NCI-H2227 treated with DMSO at 0.1 percent for 48 hours (cell line): ENCODE data around the gene NDUFA3.

Experiments used
- DNase-seq: peaks from one replicate; lab custom pipeline; 2025; lab: John Stamatoyannopoulos, UW

The NDUFA3 gene

DNA sequence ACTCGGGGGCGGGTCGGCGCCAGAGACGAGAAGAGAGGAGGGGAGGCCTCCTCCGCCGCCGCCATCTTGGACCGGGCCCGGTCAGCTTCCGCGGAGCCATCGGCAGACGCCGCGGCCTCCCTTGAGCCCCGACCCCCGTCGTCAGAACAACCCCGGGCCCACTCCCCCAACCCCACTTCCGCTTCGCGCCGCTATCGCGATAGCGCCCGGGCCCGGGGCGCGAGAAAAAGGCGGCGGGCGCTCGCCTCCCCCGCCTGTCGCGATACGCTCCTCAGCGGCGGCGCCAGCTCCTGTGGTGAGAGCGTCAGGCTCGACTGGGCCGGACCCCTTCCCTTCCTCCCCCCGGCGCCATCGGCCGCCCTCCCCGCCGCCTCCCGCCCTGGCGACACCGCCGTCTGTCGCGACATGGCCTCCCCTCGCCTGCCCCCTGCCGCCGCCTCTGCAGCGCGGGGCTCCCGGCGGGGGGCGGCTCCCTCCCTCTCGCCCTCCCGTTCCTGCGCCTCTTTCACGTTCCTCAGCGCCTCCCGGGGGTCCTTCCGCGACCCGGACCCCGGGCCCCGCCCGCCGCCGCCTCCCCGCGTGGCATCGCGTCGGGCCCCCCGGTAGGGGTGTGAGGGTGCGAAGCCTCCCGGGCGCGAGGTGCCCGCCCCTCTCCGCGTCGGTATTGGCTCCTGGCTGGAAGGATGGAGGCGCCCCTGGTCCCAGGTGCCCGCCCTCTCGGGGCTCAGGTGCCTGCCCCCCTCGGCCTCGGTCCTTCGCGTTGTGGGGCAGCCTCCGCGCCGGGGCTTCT is 35.2 kb downstream of the NDUFA3 start, which contains the start of gene CNOT3:
Gene CNOT3 (plus strand): TSS at position 64 of the 790 bp plus-strand sequence. CDS start 5,217 bp downstream, outside the sequence.
- peak; percentile 13 for DNase-seq

- DNase-seq = no peak
Observed at GRCh38 chr19:54138489-54139256, 36.0 kb downstream of the NDUFA3 start.

DNA sequence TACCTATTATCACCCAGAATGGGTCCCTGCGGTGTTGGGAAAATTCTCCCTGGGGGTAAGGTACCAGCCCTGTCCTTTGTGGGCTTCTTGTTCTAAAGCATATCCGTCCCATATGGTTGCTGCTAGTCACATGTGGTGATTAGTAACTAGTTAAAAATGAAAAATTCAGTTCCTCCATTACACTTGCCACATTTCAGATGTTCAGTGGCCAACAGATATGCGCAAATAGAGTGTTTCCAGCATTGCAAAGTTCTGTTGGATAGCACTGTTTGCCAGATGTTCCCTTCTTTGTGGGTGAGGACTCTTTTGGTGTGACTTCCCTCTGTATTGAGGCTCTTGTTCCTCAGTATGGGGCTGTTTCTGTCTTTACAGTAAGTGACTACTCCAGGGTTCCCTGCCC is 38.7 kb downstream of the NDUFA3 start:
- no peak for DNase-seq

GRCh38 chr19:54142166-54142780 is 39.6 kb downstream of the NDUFA3 start:
- DNase-seq = no peak

GRCh38 chr19:54145541-54146158 is 43.0 kb downstream of the NDUFA3 start:
- no peak for DNase-seq

DNA sequence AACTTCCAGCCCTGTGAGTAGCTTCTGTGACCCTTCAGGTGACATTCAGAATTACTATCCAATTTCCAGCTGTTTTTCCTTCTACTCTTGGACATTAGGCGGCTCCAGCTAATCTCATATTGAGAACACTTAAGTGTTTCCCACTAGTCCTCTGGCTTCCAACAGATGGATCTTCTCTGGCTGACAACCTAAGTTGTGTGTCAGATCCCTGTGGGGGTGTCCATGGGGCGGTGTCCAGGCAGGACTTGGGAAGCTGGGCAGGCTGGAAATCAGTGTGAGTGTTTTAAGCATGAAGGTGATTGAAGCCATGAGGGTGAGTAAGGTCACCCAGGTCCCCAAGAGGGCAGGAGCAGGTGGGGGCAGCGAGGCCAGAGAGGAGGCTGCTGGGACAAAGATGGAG is 45.0 kb downstream of the NDUFA3 start:
- DNase-seq = peak; percentile 91

GRCh38 chr19:54148158-54148557 is 45.5 kb downstream of the NDUFA3 start:
- peak; percentile 64 for DNase-seq

DNA sequence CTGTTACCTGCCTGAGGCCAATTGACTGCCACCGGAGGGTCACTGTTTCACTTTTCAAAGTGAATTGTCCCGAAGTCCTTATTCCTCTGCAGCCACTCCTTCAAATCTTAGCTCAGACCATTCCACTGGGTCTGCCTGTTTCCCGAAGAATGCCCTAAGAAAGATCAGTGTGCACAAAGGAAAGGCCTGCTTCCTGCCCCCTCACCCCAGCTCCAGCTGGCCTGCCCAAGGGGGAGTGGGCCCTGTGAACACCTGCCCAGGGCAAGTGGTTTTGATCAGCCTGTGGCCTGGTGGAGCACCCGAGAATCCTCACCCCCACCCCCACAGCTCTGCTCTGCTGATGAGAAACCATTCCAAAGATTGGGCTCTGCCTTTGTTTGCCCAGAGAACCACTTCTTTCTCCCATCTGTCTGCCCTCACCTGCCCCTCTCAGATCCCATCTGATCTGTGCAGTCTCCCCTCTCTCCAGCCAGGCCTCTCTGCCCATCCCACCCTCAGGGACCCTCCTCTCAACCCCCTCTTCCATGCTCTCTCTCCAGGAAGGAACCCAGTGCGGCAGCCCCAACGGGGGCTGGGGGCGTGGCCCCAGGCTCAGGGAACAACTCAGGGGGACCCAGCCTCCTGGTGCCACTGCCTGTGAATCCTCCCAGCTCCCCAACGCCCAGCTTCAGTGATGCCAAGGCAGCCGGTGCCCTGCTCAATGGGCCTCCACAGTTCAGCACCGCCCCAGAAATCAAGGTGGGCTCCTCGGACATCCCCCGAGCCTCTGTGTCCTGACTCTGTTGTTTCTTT is 46.6 kb downstream of the NDUFA3 start:
- no peak for DNase-seq

- DNase-seq = no peak
Observed at GRCh38 chr19:54151362-54152035, 48.8 kb downstream of the NDUFA3 start.

DNA sequence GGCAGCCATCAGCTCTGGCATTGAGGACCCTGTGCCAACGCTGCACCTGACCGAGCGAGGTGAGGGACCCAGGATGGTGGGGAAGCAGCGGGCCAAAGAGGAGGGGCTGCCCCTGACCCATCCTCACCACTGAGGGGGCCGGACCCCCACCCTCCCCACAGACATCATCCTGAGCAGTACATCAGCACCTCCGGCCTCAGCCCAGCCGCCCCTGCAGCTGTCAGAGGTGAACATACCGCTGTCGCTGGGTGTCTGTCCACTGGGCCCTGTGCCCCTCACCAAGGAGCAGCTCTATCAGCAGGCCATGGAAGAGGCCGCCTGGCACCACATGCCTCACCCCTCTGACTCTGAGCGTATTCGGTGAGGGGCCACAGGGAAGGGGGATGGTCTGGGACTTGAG is 49.6 kb downstream of the NDUFA3 start:
- DNase-seq = no peak

- no peak for DNase-seq
Observed at GRCh38 chr19:54152878-54153524, 50.3 kb downstream of the NDUFA3 start.

DNA sequence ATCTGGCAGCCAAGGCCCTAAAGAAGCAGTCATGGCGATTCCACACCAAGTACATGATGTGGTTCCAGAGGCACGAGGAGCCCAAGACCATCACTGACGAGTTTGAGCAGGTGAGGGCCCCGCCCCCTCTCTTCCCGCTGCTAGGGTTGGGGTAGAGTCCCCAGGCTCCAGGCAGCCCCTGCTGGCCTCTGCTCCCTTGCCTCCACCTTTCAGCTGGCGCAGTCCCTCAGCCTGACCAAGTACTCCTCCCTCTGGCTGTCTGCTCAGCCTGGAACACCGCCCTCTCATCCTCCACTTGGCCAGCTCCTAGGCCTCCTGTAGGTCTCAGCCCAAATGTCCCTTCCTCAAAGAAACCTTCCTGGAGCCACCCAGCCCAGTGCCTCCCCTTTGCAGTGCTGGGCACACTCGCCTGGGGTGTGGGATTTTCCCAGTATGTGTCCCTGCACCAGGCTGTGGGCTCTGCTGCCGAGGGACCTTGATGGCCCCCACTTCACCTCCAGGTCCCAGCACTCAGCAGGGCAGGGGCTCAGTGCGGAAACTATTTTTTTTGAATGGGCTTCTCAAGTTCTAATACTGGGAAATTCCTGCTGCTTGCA is 51.2 kb downstream of the NDUFA3 start:
- no peak for DNase-seq

- no peak for DNase-seq
Observed at GRCh38 chr19:54154603-54155345, 52.1 kb downstream of the NDUFA3 start.

DNA sequence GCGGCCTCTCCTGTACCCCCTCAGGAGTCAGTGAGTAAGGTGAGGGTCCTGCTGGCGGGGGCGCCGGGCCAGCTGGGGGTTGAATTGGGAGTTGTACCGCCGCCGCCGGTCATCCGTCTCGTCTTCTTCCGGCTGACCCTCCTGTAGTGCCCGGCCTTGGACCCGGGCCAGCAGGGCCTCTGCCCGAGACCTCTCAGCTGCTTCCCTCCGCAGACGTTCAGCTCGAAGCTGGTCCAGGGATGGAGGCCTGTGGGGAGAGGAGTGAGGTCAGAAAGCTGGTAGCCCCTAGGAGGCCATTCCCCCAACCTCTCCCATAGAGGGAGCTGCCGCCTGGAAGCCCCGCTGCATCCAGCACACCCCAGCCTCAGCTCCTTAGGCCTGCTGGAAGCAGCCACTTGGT is 53.0 kb downstream of the NDUFA3 start:
- DNase-seq = no peak

DNA sequence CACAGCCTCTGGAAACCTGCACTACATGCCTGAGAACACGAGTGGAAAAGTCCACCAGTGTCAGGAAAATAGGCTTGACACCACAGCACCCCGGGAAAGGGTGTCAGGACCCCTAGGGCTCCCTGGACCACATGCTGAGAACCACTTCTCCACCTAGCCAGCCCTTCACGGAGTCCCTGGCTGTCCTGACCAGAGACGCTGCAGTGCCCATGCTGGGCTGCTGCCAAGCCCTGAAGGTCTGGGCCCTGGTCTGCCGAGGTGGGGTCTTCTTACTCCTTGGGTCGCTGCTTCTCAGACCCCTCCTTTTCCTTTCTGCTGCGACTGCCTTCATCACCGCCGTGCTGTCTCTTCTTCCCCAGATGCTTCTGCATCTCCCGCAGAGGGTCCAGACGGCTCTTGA is 53.8 kb downstream of the NDUFA3 start:
- no peak for DNase-seq

DNA sequence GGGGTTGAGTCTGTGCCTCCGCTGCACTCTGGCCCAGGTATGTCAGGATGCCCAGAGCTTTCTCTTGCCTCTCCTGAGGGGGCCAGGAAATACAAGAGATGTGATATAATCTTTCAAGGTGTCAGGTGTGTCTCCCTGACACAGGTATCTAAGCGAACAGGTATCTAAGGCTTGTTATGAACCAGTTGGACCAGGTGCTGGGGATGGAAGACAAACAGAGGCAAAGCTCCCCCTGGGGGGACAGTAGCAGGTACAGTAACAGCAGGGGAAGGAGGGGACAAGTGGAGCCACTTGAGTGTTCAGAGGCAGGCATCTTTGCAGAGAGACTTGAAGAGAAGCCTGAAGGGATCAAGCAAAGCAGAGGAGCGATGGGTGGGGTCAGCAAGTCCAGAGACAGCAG is 54.3 kb downstream of the NDUFA3 start:
- DNase-seq = no peak
